Smooth muscle cell (in vitro differentiated cells): Measurements from ENCODE around the gene NF1. TPM values are rescaled to one million over a fixed set of nuclear protein-coding genes. Genes with fewer than 3 reads are reported as not detected.

Experiments used
- DNase-seq: peaks from one replicate; lab custom pipeline; 2025; ENCODE audit not compliant: unreplicated experiment; lab: John Stamatoyannopoulos, UW
- H2AFZ ChIP-seq: fragments of 200-600 bp; sonication (generic); 2 replicates; pipeline ENCODE4 v1.6.0; 2016; ENCODE audit warnings: antibody characterized with exemption, low read depth, mild to moderate bottlenecking
- H3F3A ChIP-seq: fragments of 200-600 bp; sonication (generic); 2 replicates; pipeline ENCODE4 v1.6.0; 2017; ENCODE audit warnings: antibody characterized with exemption, low read depth
- H3K27ac ChIP-seq: fragments of 200-600 bp; sonication (generic); 2 replicates; pipeline ENCODE4 v1.5.1; 2016; ENCODE audit warnings: low read depth, mild to moderate bottlenecking
- H3K27me3 ChIP-seq: fragments of 200-600 bp; sonication (generic); 2 replicates; pipeline ENCODE4 v1.6.1; 2016; ENCODE audit warnings: low read depth, mild to moderate bottlenecking
- H3K36me3 ChIP-seq: fragments of 200-600 bp; sonication (generic); 2 replicates; pipeline ENCODE4 v1.5.1; 2016; ENCODE audit warnings: low read depth
- H3K4me1 ChIP-seq: fragments of 200-600 bp; sonication (generic); 2 replicates; pipeline ENCODE4 v1.5.1; 2016; ENCODE audit warnings: low read depth
- H3K4me2 ChIP-seq: fragments of 200-600 bp; sonication (generic); 2 replicates; pipeline ENCODE4 v1.6.0; 2016; ENCODE audit warnings: mild to moderate bottlenecking
- H3K4me3 ChIP-seq: fragments of 200-600 bp; sonication (generic); 2 replicates; pipeline ENCODE4 v1.5.1; 2016; ENCODE audit warnings: mild to moderate bottlenecking
- H3K79me2 ChIP-seq: fragments of 200-600 bp; sonication (generic); 2 replicates; pipeline ENCODE4 v1.6.0; 2016; ENCODE audit warnings: low read depth, mild to moderate bottlenecking
- H3K9ac ChIP-seq: fragments of 200-600 bp; sonication (generic); 2 replicates; pipeline ENCODE4 v1.6.0; 2016; ENCODE audit warnings: low read depth
- H3K9me3 ChIP-seq: fragments of 200-600 bp; sonication (generic); replicated peaks from 2 replicates; pipeline ENCODE4 v1.5.1; 2016; ENCODE audit warnings: low read depth
- H4K20me1 ChIP-seq: fragments of 200-600 bp; sonication (generic); 2 replicates; pipeline ENCODE4 v1.6.0; 2016; ENCODE audit warnings: low read depth
- CTCF ChIP-seq: fragments of 200-600 bp; sonication (generic); IDR thresholded peaks from 2 replicates; pipeline ENCODE4 v1.5.1; 2017; ENCODE audit warnings: borderline replicate concordance, mild to moderate bottlenecking, antibody characterized with exemption; ENCODE audit not compliant: insufficient read depth, poor library complexity, severe bottlenecking
- WGBS: methylation state at CpG from one replicate; pipeline ENCODE4 v1.1.7; 2016; ENCODE audit warnings: low lambda C conversion rate; 5-methylcytosine and 5-hydroxymethylcytosine counted together
- polyA plus RNA-seq: library from polyadenylated mRNA; unstranded; fragments of >200 nt; fragmentation: Nextera tagmentation; extraction: Ambion mirVana; gene quantifications from 2 replicates; pipeline ENCODE4 v1.2.1, GENCODE V29; 2016
- total RNA-seq: library from RNA; depleted of rRNA; stranded (reverse); fragments of >200 nt; gene quantifications from 2 replicates; pipeline ENCODE4 v1.2.3, GENCODE V29; 2014

Gene NF1
- total and polyA plus RNA-seq, 2 experiments from 2014 or later = 7.6 to 74.3 TPM

GRCh38 chr17:31050948-31051347 lies 43.8 kb upstream of the NF1 start:
- Histone ChIP-seq H2AFZ (no peak overlapping the region), H3K27me3 (no peaks in the 10 kb centered on the region), H3K79me2 (no peaks in the 10 kb centered on the region), H4K20me1 (no peaks in the 10 kb centered on the region), H3K9me3 (no peaks in the 10 kb centered on the region), H3K4me1 (no peaks in the 10 kb centered on the region), H3K4me2 (no peak overlapping the region), H3K36me3 (no peaks in the 10 kb centered on the region), H3K9ac (no peak overlapping the region), H3K4me3 (no peak overlapping the region), H3F3A (no peaks in the 10 kb centered on the region), H3K27ac (no peak overlapping the region)
- TF ChIP-seq CTCF = no peak
- no peak for DNase-seq
- over 99% methylated on average over 9 of the region's 9 CpGs for WGBS

- DNase-seq = no peak
- H3K79me2 ChIP-seq = no peaks in the 10 kb centered on the region
- H3K9ac ChIP-seq = no peak overlapping the region
- no peak overlapping the region for H2AFZ ChIP-seq
- 90% methylated on average over 2 of the region's 2 CpGs for WGBS
- H3K4me2 ChIP-seq = peak overlapping the region; percentile 56
- H3K27ac ChIP-seq = peak overlapping the region; percentile 88
- H3K9me3 ChIP-seq = no peaks in the 10 kb centered on the region
- H3K27me3 ChIP-seq = no peaks in the 10 kb centered on the region
- no peaks in the 10 kb centered on the region for H4K20me1 ChIP-seq
- H3K36me3 ChIP-seq = no peaks in the 10 kb centered on the region
- H3K4me1 ChIP-seq = no peaks in the 10 kb centered on the region
- TF ChIP-seq CTCF = no peak
- H3K4me3 ChIP-seq = no peak overlapping the region
- H3F3A ChIP-seq = no peaks in the 10 kb centered on the region
Observed at GRCh38 chr17:31051506-31051905, 43.3 kb upstream of the NF1 start.

GRCh38 chr17:31052187-31052889 lies 42.4 kb upstream of the NF1 start:
- Histone ChIP-seq H3K9me3 (no peaks in the 10 kb centered on the region), H3K36me3 (no peaks in the 10 kb centered on the region), H2AFZ (no peak overlapping the region), H3K27me3 (no peaks in the 10 kb centered on the region), H3F3A (no peaks in the 10 kb centered on the region), H3K27ac (peak overlapping the region; percentile 88), H3K4me1 (no peaks in the 10 kb centered on the region), H3K4me3 (no peak overlapping the region), H3K79me2 (no peaks in the 10 kb centered on the region), H3K4me2 (peak overlapping the region; percentile 56), H3K9ac (no peak overlapping the region), H4K20me1 (no peaks in the 10 kb centered on the region)
- 30% methylated on average over 9 of the region's 9 CpGs for WGBS
- no peak for DNase-seq
- no peak for TF ChIP-seq CTCF

- Histone ChIP-seq H3K79me2 (no peaks in the 10 kb centered on the region), H2AFZ (no peak overlapping the region), H3K27me3 (no peaks in the 10 kb centered on the region), H3K27ac (peak overlapping the region; percentile 88), H3K4me2 (peak overlapping the region; percentile 30), H3K9ac (no peak overlapping the region), H3F3A (no peaks in the 10 kb centered on the region), H3K36me3 (no peaks in the 10 kb centered on the region), H3K4me1 (no peaks in the 10 kb centered on the region), H4K20me1 (no peaks in the 10 kb centered on the region), H3K9me3 (no peaks in the 10 kb centered on the region), H3K4me3 (no peak overlapping the region)
- no peak for DNase-seq
- 98% methylated on average over 4 of the region's 4 CpGs for WGBS
- TF ChIP-seq CTCF = no peak
Observed at GRCh38 chr17:31053071-31053470, 41.7 kb upstream of the NF1 start.
